ENCODE measurements around the gene LRRC55.

DNA sequence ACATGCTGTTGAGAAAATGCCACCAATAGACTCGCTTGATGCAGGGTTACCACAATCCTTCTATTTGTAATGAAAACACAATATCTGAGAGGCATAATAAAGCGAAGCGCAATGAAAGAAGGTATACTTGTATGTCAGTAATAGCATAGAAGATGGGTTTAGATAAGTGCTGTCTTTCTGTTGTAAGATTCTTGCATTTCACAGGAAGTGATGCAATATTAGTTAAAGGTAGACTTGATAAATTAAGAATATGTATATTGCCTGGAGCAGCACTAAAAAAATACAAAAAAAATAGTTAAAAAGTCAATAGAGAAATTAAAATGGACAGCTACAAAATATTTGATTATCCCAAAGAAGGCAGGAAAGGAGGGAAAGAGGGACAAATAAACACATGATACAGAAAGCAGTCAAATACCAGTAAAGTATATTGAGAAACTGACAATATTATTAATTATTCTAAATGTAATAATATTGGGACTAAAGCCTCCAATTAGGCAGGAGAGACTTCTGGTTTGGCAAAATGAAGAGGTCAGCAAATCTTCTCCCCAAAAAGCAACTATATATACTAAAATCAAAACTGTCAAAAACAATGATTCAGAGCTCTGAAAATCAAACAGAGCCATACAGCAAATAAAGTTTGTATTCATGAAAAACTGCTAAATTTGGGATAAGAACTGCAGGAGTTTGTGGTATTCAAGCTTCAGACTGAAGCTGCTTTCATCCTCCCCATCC lies 46.6 kb upstream of the LRRC55 start:
- TF ChIP-seq POLR2A (IDR thresholded peaks at IDR 0.05): no peak
- TF ChIP-seq CTCF (IDR thresholded peaks at IDR 0.05): no peak

Data from thyroid gland (tissue), 4 donors.